Activated naive CD8-positive, alpha-beta T cell treated with anti-CD3 and anti-CD28 coated beads for 36 hours (primary cell): ENCODE measurements around the gene HRG. TPM values are rescaled to one million over a fixed set of nuclear protein-coding genes. Genes with fewer than 3 reads are reported as not detected.

Experiments used
- DNase-seq: peaks from one replicate; pipeline ENCODE4 v3.0.0; 2021
- H3K27ac Mint-ChIP-seq: one replicate; pipeline ENCODE4 v1.8.0; 2022; ENCODE audit warnings: mild to moderate bottlenecking, moderate library complexity, mixed read lengths
- H3K27me3 Mint-ChIP-seq: one replicate; pipeline ENCODE4 v1.8.0; 2022; ENCODE audit warnings: mild to moderate bottlenecking, mixed read lengths
- H3K36me3 Mint-ChIP-seq: one replicate; pipeline ENCODE4 v1.8.0; 2021; ENCODE audit warnings: mild to moderate bottlenecking, mixed read lengths
- H3K4me1 Mint-ChIP-seq: one replicate; pipeline ENCODE4 v1.8.0; 2021; ENCODE audit warnings: mixed read lengths
- H3K4me3 Mint-ChIP-seq: one replicate; pipeline ENCODE4 v1.8.0; 2022; ENCODE audit warnings: mild to moderate bottlenecking, moderate library complexity, mixed read lengths
- H3K9me3 Mint-ChIP-seq: one replicate; pipeline ENCODE4 v1.8.0; 2022; ENCODE audit warnings: mixed read lengths
- total RNA-seq, 2 experiments: library from RNA; stranded (reverse); gene quantifications; one replicate each; pipeline ENCODE4 v1.2.3, GENCODE V29; 2021

Gene HRG
- total RNA-seq, result not detected

- Mint-ChIP-seq H3K27ac (no peak within 1 kb of the TSS), H3K36me3 (no peaks in the 10 kb centered on the region), H3K4me1 (peaks cover 12% of the 10 kb centered on the region), H3K4me3 (no peak within 1 kb of the TSS), H3K9me3 (no peaks in the 10 kb centered on the region), H3K27me3 (peaks cover 11% of the 10 kb centered on the region)
- no peak for DNase-seq
Measured at GRCh38 chr3:186665625-186666188, at the start of gene HRG. Gene HRG, plus strand, starts transcription at chr3:186666014. Its CDS starts 18 bp downstream, at chr3:186666032.

- Mint-ChIP-seq H3K27ac (no peak overlapping the region), H3K9me3 (no peaks in the 10 kb centered on the region), H3K4me1 (peaks cover 20% of the 10 kb centered on the region), H3K36me3 (no peaks in the 10 kb centered on the region), H3K4me3 (no peak overlapping the region), H3K27me3 (peaks cover 24% of the 10 kb centered on the region)
- no peak for DNase-seq
Measured at GRCh38 chr3:186616299-186616617, 49.6 kb upstream of the HRG start.

- H3K36me3 Mint-ChIP-seq, result no peaks in the 10 kb centered on the region
- peaks cover 26% of the 10 kb centered on the region for H3K27me3 Mint-ChIP-seq
- DNase-seq, result peak; percentile 84
- H3K4me3 Mint-ChIP-seq, result peak overlapping the region; percentile 66
- H3K27ac Mint-ChIP-seq, result peak overlapping the region; percentile 63
- no peaks in the 10 kb centered on the region for H3K9me3 Mint-ChIP-seq
- peaks cover 20% of the 10 kb centered on the region for H3K4me1 Mint-ChIP-seq
Measured at GRCh38 chr3:186617036-186617946, 48.5 kb upstream of the HRG start.

GRCh38 chr3:186618318-186618938, 47.4 kb upstream of the HRG start:
- H3K36me3 Mint-ChIP-seq, result no peaks in the 10 kb centered on the region

GRCh38 chr3:186619787-186620212, 46.0 kb upstream of the HRG start:
- Mint-ChIP-seq H3K4me1 (peaks cover 15% of the 10 kb centered on the region), H3K36me3 (no peaks in the 10 kb centered on the region), H3K27me3 (peaks cover 28% of the 10 kb centered on the region), H3K4me3 (no peak overlapping the region), H3K27ac (no peak overlapping the region), H3K9me3 (no peaks in the 10 kb centered on the region)
- DNase-seq, result no peak

More at GRCh38 chr3:186618318-186618938, 47.4 kb upstream of the HRG start:
- Mint-ChIP-seq H3K4me1 (peaks cover 20% of the 10 kb centered on the region), H3K27ac (no peak overlapping the region), H3K4me3 (no peak overlapping the region), H3K9me3 (no peaks in the 10 kb centered on the region), H3K27me3 (peaks cover 29% of the 10 kb centered on the region)
- DNase-seq, result no peak

- Mint-ChIP-seq H3K4me1 (peaks cover 13% of the 10 kb centered on the region), H3K9me3 (no peaks in the 10 kb centered on the region), H3K27ac (no peak overlapping the region), H3K4me3 (no peak overlapping the region), H3K27me3 (peaks cover 24% of the 10 kb centered on the region), H3K36me3 (no peaks in the 10 kb centered on the region)
- DNase-seq, result no peak
Measured at GRCh38 chr3:186620213-186621092, 45.4 kb upstream of the HRG start.

- DNase-seq, result no peak
- Mint-ChIP-seq H3K27me3 (peaks cover 24% of the 10 kb centered on the region), H3K27ac (no peak overlapping the region), H3K9me3 (no peaks in the 10 kb centered on the region), H3K4me3 (no peak overlapping the region), H3K36me3 (no peaks in the 10 kb centered on the region), H3K4me1 (peaks cover 5% of the 10 kb centered on the region)
Measured at GRCh38 chr3:186621894-186622650, 43.7 kb upstream of the HRG start.

- peaks cover 16% of the 10 kb centered on the region for H3K27me3 Mint-ChIP-seq
- H3K36me3 Mint-ChIP-seq, result no peaks in the 10 kb centered on the region
- H3K4me1 Mint-ChIP-seq, result no peaks in the 10 kb centered on the region
- H3K9me3 Mint-ChIP-seq, result no peaks in the 10 kb centered on the region
- H3K27ac Mint-ChIP-seq, result no peak overlapping the region
- no peak overlapping the region for H3K4me3 Mint-ChIP-seq
- no peak for DNase-seq
Measured at GRCh38 chr3:186622651-186623310, 43.0 kb upstream of the HRG start.

- H3K4me3 Mint-ChIP-seq, result no peak overlapping the region
- no peak overlapping the region for H3K27ac Mint-ChIP-seq
- no peaks in the 10 kb centered on the region for H3K4me1 Mint-ChIP-seq
- H3K27me3 Mint-ChIP-seq, result peaks cover 5% of the 10 kb centered on the region
- no peaks in the 10 kb centered on the region for H3K36me3 Mint-ChIP-seq
- no peaks in the 10 kb centered on the region for H3K9me3 Mint-ChIP-seq
- DNase-seq, result no peak
Measured at GRCh38 chr3:186624598-186624997, 41.2 kb upstream of the HRG start.

- Mint-ChIP-seq H3K4me1 (no peaks in the 10 kb centered on the region), H3K36me3 (no peaks in the 10 kb centered on the region), H3K9me3 (no peaks in the 10 kb centered on the region), H3K27ac (no peak overlapping the region), H3K4me3 (no peak overlapping the region), H3K27me3 (peaks cover 9% of the 10 kb centered on the region)
- DNase-seq, result no peak
Measured at GRCh38 chr3:186625600-186626042, 40.2 kb upstream of the HRG start.

- no peaks in the 10 kb centered on the region for H3K4me1 Mint-ChIP-seq
- H3K27me3 Mint-ChIP-seq, result peaks cover 15% of the 10 kb centered on the region
- H3K27ac Mint-ChIP-seq, result no peak overlapping the region
- H3K4me3 Mint-ChIP-seq, result no peak overlapping the region
- no peaks in the 10 kb centered on the region for H3K36me3 Mint-ChIP-seq
- DNase-seq, result no peak
- H3K9me3 Mint-ChIP-seq, result no peaks in the 10 kb centered on the region
Measured at GRCh38 chr3:186626254-186626847, 39.5 kb upstream of the HRG start.

- Mint-ChIP-seq H3K4me3 (no peak overlapping the region), H3K4me1 (no peaks in the 10 kb centered on the region), H3K9me3 (no peaks in the 10 kb centered on the region), H3K27ac (no peak overlapping the region), H3K36me3 (no peaks in the 10 kb centered on the region), H3K27me3 (peaks cover 10% of the 10 kb centered on the region)
- DNase-seq, result no peak
Measured at GRCh38 chr3:186627852-186628414, 37.9 kb upstream of the HRG start.

GRCh38 chr3:186628756-186629155, 37.1 kb upstream of the HRG start:
- no peak overlapping the region for H3K4me3 Mint-ChIP-seq
- H3K36me3 Mint-ChIP-seq, result no peaks in the 10 kb centered on the region
- no peaks in the 10 kb centered on the region for H3K4me1 Mint-ChIP-seq
- H3K27ac Mint-ChIP-seq, result no peak overlapping the region
- no peaks in the 10 kb centered on the region for H3K9me3 Mint-ChIP-seq
- no peak for DNase-seq
- H3K27me3 Mint-ChIP-seq, result peaks cover 10% of the 10 kb centered on the region
